Breast epithelium (tissue), 4 donors: ENCODE results near the gene QSOX2. TPM values are rescaled to one million over a fixed set of nuclear protein-coding genes. Genes with fewer than 3 reads are reported as not detected.

Source experiments
- DNase-seq, 2 donors: peaks; one replicate each; pipeline ENCODE4 v3.0.0-alpha.2; 2019; ENCODE audit warnings: low spot score in 2 of 2
- H3K27ac ChIP-seq, 2 donors: fragments of 200-600 bp; sonication (generic) in 1 of 2; one replicate each; pipeline ENCODE4 v1.5.1; 2016 to 2019; ENCODE audit warnings: mild to moderate bottlenecking in 1 of 2
- H3K27me3 ChIP-seq, 2 donors: fragments of 200-600 bp; sonication (generic) in 1 of 2; one replicate each; pipeline versions ENCODE4 v1.5.1 to v1.6.0; 2017 to 2019; ENCODE audit warnings: control low read depth in 1 of 2, mild to moderate bottlenecking in 1 of 2
- H3K36me3 ChIP-seq: fragments of 200-600 bp; one replicate; pipeline ENCODE4 v1.5.1; 2019
- H3K4me1 ChIP-seq, 2 donors: fragments of 200-600 bp; sonication (generic); one replicate each; pipeline ENCODE4 v1.5.1; 2016 to 2019; ENCODE audit warnings: control low read depth in 1 of 2
- H3K4me3 ChIP-seq, 3 donors: fragments of 200-600 bp; sonication (generic); 1 replicate in 2 of 3; 2 replicates in 1 of 3; pipeline ENCODE4 v1.5.1; 2016 to 2019; ENCODE audit warnings: mild to moderate bottlenecking in 3 of 3, moderate library complexity in 2 of 3
- H3K9me3 ChIP-seq, 2 donors: fragments of 200-600 bp; sonication (generic) in 1 of 2; one replicate each; pipeline ENCODE4 v1.5.1; 2016 to 2019; ENCODE audit warnings: control low read depth in 1 of 2
- POLR2A ChIP-seq: fragments of 450-650 bp; IDR thresholded peaks from one replicate; pipeline ENCODE4 v1.6.1; 2016; ENCODE audit warnings: antibody characterized with exemption, mild to moderate bottlenecking, moderate library complexity
- POLR2AphosphoS5 ChIP-seq, 3 donors: sonication (generic); formaldehyde crosslinking; IDR thresholded peaks; one replicate each; pipeline ENCODE4 v1.6.1; 2017; ENCODE audit warnings: antibody characterized with exemption in 3 of 3
- intact Hi-C: fragments of 100-400 bp; cut with DNase I; formaldehyde crosslinking; loops from one replicate; pipeline ENCODE4 v1.15.1; 2023; ENCODE audit warnings: low total_unique reads
- total RNA-seq, 3 donors: library from RNA; depleted of rRNA; stranded (reverse); fragments of >200 nt; gene quantifications; one replicate each; pipeline ENCODE4 v1.1.0, GENCODE V29; 2016
- TF ChIP-seq, protein P1 (sequence below), 3 donors: fragments of 450-650 bp; IDR thresholded peaks; one replicate each; pipeline ENCODE4 v1.5.1; 2016 to 2017; ENCODE audit warnings: antibody characterized with exemption in 3 of 3, mild to moderate bottlenecking in 3 of 3, moderate library complexity in 3 of 3

QSOX2 gene
- total RNA-seq, 3 donors from 2014 or later = 5.6 to 8.8 (median 6.2) TPM

GRCh38 chr9:136177224-136177623 lies 68.4 kb downstream of the QSOX2 start:
- H3K27ac ChIP-seq = no peak overlapping the region
- H3K4me3 ChIP-seq = no peak overlapping the region
- H3K36me3 ChIP-seq = no peaks in the 10 kb centered on the region
- no peaks in the 10 kb centered on the region for H3K9me3 ChIP-seq
- intact Hi-C loops = no loop called here
- TF ChIP-seq POLR2AphosphoS5 (IDR thresholded peaks at IDR 0.05) = no peak
- TF ChIP-seq POLR2A = no peak
- TF ChIP-seq, protein P1, sequence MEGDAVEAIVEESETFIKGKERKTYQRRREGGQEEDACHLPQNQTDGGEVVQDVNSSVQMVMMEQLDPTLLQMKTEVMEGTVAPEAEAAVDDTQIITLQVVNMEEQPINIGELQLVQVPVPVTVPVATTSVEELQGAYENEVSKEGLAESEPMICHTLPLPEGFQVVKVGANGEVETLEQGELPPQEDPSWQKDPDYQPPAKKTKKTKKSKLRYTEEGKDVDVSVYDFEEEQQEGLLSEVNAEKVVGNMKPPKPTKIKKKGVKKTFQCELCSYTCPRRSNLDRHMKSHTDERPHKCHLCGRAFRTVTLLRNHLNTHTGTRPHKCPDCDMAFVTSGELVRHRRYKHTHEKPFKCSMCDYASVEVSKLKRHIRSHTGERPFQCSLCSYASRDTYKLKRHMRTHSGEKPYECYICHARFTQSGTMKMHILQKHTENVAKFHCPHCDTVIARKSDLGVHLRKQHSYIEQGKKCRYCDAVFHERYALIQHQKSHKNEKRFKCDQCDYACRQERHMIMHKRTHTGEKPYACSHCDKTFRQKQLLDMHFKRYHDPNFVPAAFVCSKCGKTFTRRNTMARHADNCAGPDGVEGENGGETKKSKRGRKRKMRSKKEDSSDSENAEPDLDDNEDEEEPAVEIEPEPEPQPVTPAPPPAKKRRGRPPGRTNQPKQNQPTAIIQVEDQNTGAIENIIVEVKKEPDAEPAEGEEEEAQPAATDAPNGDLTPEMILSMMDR (IDR thresholded peaks at IDR 0.05) = no peak
- peaks cover 0 to 16% of the 10 kb centered on the region in 2 donors for H3K27me3 ChIP-seq
- DNase-seq = no peak
- no peaks in the 10 kb centered on the region for H3K4me1 ChIP-seq

DNA sequence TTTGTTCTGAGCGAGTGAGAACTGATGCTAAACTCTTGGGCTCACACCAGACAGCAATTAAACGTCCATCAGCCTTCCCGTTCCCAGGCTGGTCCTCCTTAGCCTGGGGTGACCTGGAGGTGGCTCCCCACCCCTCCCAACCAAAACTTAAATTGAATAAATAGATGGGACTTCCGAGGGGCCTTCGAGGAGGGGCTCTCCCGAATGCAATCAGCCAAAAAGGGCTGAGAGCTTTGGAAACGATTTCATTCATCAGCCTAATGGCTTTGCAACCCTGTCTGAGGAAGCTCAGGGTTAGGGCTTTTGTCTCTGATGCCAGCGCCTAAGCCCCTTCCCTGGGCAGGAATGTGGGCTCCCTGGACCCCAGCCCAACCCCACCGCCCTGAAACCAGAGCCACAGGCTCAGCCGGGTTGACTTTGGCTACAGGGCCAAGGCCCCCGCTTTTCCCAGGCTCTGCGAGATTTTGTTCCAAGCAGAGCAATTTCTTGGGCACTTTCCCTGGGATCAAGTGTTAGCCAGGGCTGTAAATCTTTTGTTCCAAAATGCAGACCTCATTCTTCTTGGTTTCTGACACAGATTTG lies 69.9 kb downstream of the QSOX2 start:
- intact Hi-C loops = no loop called here
- no peaks in the 10 kb centered on the region for H3K9me3 ChIP-seq
- H3K36me3 ChIP-seq = no peaks in the 10 kb centered on the region
- no peak for DNase-seq
- H3K4me3 ChIP-seq = no peak overlapping the region
- peaks cover 0 to 27% of the 10 kb centered on the region in 2 donors for H3K27me3 ChIP-seq
- H3K4me1 ChIP-seq = no peaks in the 10 kb centered on the region
- TF ChIP-seq, protein P1 (IDR thresholded peaks at IDR 0.05) = no peak
- TF ChIP-seq POLR2A (no peak), POLR2AphosphoS5 (IDR thresholded peaks at IDR 0.05) (no peak)
- H3K27ac ChIP-seq = no peak overlapping the region

- Histone ChIP-seq H3K27ac (no peak overlapping the region), H3K36me3 (no peaks in the 10 kb centered on the region), H3K4me1 (no peaks in the 10 kb centered on the region), H3K27me3 (peaks cover 0 to 34% of the 10 kb centered on the region in 2 donors), H3K9me3 (no peaks in the 10 kb centered on the region), H3K4me3 (no peak overlapping the region)
- DNase-seq = no peak
- intact Hi-C loops = no loop called here
- TF ChIP-seq POLR2AphosphoS5 (IDR thresholded peaks at IDR 0.05) = no peak
- TF ChIP-seq POLR2A = no peak
- TF ChIP-seq, protein P1 (IDR thresholded peaks at IDR 0.05) = no peak
Measured at GRCh38 chr9:136174779-136175615, 70.6 kb downstream of the QSOX2 start.

DNA sequence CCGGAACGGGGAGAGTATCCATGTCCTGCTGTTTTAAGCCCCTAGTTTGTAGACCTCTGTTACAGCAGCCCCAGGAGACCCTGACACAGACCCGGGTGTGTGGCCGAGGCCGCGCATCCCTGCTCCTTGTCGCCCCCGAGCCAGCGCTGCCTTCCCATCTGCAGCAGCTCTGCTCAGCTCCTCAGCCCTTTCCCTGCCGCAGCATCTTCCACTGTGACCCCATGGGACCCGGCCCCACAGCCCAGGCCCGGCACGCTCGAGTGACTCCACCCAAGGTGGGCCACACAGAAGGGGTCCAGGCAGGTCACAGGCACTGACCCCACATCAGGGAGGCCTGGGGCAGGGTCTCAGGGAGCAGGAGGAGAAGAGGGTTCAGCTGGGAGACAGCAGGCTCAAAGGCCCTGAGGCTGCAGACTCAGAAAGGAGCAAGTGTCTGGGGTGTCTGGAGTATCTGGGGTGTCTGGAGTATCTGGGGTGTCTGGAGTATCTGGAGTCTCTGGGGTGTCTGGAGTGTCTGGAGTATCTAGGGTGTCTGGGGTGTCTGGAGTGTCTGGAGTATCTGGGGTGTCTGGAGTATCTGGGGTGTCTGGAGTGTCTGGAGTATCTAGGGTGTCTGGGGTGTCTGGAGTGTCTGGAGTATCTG lies 71.8 kb downstream of the QSOX2 start:
- Histone ChIP-seq H3K36me3 (no peaks in the 10 kb centered on the region), H3K4me3 (no peak overlapping the region), H3K27ac (no peak overlapping the region), H3K9me3 (no peaks in the 10 kb centered on the region), H3K27me3 (peaks cover 0 to 41% of the 10 kb centered on the region in 2 donors), H3K4me1 (no peaks in the 10 kb centered on the region)
- no peak for TF ChIP-seq POLR2A
- TF ChIP-seq, protein P1 (IDR thresholded peaks at IDR 0.05) = no peak
- TF ChIP-seq POLR2AphosphoS5 (IDR thresholded peaks at IDR 0.05) = no peak
- intact Hi-C loops = no loop called here
- no peak for DNase-seq
